GM12872 (cell line): Measurements from ENCODE around the gene TREML4.
A peak's percentile ranks its signal among the peaks of the same experiment; 100 is the strongest.

Experiments used
- CTCF ChIP-seq: IDR thresholded peaks from 3 replicates; pipeline ENCODE4 v1.5.1; 2011; ENCODE audit warnings: low read depth, mild to moderate bottlenecking, low read length, moderate library complexity; ENCODE audit not compliant: insufficient read depth

Gene TREML4

GRCh38 chr6:41187924-41188886 is 39.9 kb upstream of the TREML4 start:
- no peak for TF ChIP-seq CTCF

GRCh38 chr6:41189967-41190366 is 38.2 kb upstream of the TREML4 start:
- no peak for TF ChIP-seq CTCF

GRCh38 chr6:41190791-41191190 is 37.4 kb upstream of the TREML4 start:
- TF ChIP-seq CTCF = peak; percentile 24; the same call in 1 of the 3 replicates

- TF ChIP-seq CTCF = peak; percentile 49; the same call in 2 of the 3 replicates
Observed at GRCh38 chr6:41191569-41191968, 36.6 kb upstream of the TREML4 start.

- TF ChIP-seq CTCF = no peak
Observed at GRCh38 chr6:41193171-41193734, 34.9 kb upstream of the TREML4 start.

DNA sequence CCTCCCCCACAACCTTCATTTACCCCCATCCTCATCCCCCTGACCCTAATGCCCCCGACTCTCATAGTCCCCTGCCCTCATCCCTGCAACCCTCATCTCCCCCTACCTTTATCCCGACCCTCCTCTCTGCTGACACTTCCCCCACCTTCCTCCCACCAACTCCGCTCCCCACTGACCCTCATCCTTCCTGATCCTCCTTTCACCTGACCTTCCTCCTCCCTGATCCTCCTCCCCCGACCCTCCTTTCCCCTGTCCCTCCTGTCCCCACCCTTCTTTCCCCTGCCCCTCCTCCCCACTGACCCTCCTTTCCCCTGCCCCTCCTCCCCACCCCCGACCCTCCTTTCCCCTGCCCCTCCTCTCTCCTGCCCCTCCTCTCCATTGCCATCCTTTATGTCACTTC is 34.3 kb upstream of the TREML4 start:
- no peak for TF ChIP-seq CTCF

DNA sequence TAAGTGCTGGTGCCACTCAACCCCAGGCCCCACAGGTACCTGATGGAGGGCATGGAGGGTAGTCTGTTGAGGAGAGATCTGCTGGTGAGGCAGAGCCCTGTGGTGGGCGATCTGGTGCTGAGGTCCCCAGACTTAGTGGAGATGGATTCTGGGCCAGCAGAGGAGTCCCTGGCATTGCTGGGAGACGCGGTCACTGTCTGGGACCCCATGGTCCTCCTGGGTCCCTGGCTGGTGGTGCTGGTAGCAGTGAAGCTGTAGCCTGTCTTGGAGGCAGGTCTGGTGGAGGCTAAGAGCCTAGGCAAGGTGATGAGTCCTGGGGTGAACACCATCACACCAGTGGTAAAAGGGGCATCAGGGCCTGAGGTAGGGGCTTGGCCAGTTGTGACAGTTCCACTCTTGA is 33.8 kb upstream of the TREML4 start:
- no peak for TF ChIP-seq CTCF
